ENCODE results near the gene SLC17A9.

Gene SLC17A9, protein sequence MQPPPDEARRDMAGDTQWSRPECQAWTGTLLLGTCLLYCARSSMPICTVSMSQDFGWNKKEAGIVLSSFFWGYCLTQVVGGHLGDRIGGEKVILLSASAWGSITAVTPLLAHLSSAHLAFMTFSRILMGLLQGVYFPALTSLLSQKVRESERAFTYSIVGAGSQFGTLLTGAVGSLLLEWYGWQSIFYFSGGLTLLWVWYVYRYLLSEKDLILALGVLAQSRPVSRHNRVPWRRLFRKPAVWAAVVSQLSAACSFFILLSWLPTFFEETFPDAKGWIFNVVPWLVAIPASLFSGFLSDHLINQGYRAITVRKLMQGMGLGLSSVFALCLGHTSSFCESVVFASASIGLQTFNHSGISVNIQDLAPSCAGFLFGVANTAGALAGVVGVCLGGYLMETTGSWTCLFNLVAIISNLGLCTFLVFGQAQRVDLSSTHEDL

DNA sequence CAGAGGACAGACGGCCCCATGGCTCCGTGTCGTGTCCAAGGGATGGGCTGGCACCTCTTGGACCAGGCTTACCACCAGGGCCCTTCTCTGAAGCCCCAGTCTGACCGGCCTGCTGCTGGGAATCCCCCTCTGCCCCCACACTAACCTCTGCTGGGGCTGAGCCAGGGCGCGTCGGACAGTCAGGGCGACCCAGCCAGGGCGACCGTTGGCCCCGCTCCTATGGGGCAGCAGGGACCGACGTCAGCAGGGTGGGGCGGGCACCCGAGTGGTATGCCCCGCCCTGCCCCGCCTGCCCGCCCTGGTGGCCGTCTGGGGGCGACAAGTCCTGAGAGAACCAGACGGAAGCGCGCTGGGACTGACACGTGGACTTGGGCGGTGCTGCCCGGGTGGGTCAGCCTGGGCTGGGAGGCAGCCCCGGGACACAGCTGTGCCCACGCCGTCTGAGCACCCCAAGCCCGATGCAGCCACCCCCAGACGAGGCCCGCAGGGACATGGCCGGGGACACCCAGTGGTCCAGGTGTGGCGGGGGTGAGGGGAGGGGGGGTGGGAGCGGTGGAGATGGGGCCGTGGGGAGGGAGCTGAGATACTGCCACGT is at the start of gene SLC17A9:
TSS of gene SLC17A9 (plus strand) at position 337 of the 595 bp plus-strand sequence. CDS start at position 459, 122 bp downstream.
- DNase-seq (ENCODE audit: low read depth) = no peak

GRCh38 chr20:62902926-62903615 is 49.4 kb upstream of the SLC17A9 start:
- no peak for DNase-seq (ENCODE audit: low read depth)

GRCh38 chr20:62905536-62906117 is 46.9 kb upstream of the SLC17A9 start:
- DNase-seq (ENCODE audit: low read depth) = no peak

DNA sequence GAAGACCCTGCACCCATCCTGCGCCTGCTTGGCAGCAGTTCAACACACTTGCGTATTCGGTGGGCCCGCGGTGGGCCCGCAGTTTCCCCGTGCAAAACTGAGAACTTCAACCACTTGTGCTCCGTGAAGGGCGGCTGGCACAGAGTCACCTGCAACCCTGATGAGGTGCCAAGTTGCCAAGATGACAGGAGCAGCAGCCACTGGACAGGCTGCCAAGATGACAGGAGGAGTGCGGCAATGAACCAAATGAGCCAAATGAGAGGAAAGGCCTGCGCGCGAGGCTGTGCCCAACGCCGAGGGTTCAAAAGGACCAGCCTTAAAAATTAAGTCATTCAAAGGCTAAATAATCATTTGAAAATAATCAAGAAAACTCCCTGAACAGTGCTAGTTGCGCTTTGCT is 46.3 kb upstream of the SLC17A9 start:
- DNase-seq (ENCODE audit: low read depth) = no peak

DNA sequence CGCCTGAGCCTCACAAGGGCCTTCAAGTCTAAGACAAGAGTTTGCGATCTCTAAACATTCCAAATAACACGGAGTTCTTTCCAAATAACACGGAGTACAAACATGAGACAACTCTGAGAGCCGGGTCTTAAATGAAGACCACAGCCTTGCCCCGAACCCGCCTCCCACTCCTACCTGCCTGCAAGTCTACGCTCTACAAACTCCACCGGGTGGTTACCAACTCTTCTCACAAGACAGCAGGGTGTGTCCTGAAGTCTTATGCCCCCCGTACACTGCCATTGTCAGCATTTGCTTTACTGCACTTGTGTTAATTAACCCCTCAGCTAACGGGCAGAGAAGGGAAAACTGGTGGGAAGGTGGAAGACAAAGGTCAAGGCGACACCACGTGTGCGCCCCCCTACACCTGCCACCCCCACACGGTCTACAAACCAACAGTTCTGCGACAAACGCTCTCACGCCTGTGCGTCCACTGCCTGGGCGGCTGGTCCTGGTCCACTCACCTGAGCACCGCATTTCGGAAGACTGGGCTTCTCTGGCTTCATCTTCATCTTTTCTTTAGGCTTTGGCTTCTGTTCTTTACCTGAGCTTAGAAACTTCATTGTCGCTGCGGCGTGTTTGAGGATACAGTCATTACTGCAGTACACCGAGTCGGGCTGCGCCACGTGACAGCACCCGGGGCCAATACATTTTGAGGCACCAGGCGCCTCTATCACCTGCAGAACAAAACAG is 45.7 kb upstream of the SLC17A9 start:
- no peak for DNase-seq (ENCODE audit: low read depth)

DNA sequence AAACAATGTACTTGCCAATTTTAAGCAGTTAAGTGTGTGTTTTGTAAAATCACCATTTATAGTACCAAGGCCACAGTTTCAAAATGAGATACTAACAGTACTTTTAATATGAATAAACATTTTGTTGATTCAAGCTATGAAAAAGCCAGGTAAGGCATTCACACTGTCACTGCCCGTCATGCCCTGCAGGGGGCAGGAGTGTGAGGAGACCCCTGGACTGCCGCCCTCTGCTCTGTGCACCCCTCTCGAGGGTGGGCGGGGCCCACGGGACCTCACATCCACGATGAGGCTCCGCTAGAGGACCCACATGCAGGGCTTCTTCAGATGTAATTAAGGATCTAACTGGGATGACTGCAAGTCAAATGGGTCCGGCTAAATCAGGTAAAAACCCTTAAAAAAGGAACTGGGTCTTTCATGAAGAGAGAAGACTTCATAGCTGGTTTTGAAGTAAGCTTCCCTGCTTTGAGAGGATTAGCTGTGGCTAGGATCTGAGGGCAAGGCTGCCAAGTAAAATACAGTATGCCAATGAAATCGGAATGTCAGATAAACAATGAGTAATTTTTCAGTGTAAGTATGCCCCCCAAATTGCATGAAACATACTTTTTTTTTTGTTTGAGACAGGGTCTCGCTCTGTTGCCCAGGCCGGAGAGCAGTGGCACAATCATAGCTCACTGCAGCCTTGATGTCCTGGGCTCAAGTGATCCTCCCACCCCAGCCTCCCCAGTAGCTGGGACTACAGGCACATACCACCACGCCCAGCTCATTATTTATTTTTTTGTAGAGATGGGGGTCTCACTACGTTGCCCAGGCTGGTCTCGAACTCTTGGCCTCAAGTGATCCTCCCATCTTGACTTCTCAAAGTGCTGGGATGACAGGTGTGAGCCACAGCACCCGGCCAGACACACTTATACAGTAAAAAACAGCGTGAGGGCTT is 44.9 kb upstream of the SLC17A9 start:
- DNase-seq (ENCODE audit: low read depth) = no peak

GRCh38 chr20:62908971-62909791 is 43.3 kb upstream of the SLC17A9 start:
- no peak for DNase-seq (ENCODE audit: low read depth)

DNA sequence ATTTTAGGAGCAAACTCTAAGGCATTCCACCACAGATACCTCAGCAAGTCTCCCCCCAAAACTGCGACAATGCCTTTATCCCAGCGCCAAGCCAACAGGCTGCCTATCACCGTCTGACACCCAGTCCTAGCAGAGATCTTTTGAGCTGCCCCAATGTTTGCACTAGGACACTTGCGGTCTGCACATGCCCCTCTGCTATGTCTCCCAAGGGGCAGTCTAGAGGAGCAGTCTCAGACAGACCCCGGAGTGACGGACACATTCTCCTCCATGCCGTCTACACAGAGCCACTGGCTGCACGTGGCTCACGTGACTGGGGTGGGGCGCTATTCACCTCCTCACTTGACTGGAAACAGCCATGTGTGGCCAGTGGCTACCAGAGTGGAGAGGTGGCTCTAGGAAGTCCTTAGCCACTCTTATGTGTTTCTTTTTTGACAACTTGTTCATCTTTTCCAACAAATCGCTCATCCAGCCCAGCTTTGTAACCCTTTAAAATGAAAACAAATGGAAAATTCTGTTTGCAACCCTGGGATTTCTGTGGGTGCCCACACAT is 42.2 kb upstream of the SLC17A9 start:
- DNase-seq (ENCODE audit: low read depth) = no peak

DNA sequence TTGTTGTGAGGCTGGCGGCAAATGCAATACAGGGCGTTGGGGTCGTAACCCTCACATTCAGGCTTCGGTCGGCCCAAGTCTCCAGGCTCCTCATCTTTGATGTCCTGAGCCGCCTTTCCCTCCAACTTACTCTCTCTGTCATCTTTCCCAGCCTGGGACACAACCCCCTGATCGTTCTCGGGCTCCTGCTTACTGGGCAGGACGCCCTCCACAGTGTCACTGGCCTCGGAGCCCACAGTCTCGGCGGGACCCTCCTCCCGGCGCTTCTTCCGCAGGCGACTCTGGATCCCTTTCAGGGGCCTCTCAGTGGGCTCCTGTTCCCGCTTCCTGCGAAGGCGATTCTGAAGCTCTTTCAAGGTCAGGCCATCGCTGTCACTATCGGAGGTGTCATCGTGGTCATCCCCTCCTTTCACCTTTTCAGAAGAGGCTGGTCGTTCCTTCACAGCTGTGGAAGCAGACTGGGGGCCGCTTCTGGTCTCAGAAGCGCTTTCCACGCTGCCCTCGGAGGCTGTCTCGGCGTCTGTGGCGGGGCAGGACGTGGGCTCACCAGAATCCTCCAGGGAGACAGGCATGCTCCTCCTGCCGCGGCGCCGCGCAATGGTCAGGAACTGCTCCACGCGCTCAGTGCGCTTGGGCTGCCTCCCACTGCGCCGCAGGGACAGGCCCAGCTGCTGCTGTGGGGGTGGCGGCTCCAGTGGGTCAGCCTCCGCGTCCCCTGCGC is 41.6 kb upstream of the SLC17A9 start:
- DNase-seq (ENCODE audit: low read depth) = no peak

DNA sequence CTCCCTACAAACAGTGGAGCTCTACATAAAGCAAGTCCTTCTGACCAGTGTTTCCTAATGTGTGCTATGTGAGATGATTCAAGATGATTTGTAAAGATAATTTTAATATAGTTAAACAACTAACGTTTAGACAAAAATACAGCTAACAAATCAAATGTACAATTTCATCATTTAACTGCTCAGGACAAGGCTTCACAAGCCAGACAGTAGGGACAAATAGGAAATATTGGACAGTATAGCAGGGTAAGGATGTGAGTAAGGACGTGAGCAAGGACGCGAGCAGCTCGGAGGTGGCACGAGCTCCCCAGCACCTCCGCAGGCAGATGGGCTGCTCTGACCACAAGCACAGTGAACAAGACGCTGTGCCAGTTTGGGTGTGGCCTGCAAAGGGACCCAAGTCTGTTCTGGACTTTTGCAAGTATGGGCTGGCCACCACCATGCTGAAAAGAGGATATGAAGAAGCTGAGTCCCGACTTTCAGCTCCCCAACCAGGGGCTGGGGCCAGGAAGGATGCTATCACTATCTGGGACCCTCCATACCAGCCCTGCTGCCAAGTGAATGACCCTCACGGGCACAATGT is 40.7 kb upstream of the SLC17A9 start:
- no peak for DNase-seq (ENCODE audit: low read depth)

DNA sequence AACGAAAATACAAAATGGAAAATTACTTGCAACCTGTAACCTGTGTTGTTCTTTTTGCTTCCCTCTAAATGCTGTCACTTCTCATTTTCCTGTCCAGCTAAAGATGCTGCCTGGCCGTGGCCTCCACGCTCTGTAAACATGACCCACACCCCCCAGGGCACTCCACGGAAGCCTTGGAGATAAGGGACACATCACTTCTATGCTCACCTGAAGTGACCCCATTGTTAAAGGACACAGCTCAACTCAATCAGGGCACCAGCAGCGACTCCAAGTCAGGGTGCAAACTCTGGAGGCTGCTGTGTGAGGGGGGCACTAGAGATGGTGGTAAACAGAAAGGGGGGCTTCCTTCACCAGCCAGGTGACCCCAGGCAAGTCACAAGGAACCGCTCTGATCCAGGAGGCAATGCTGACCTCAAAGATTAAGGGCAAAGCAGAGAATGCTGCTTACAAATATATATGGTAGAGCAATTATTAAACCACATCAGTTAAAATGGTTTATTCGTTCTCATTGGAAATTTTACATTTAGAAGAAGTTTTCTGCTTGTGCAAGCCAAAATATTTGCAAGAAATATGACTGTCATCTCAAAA is 39.4 kb upstream of the SLC17A9 start:
- no peak for DNase-seq (ENCODE audit: low read depth)

GRCh38 chr20:62914436-62914835 is 38.1 kb upstream of the SLC17A9 start:
- DNase-seq (ENCODE audit: low read depth) = no peak

GRCh38 chr20:62914970-62915457 is 37.5 kb upstream of the SLC17A9 start:
- no peak for DNase-seq (ENCODE audit: low read depth)

- no peak for DNase-seq (ENCODE audit: low read depth)
Observed at GRCh38 chr20:62916703-62917476, 35.6 kb upstream of the SLC17A9 start.

GRCh38 chr20:62917720-62918119 is 34.8 kb upstream of the SLC17A9 start:
- no peak for DNase-seq (ENCODE audit: low read depth)

GRCh38 chr20:62918147-62918546 is 34.4 kb upstream of the SLC17A9 start:
- no peak for DNase-seq (ENCODE audit: low read depth)

- peak; percentile 20 for DNase-seq (ENCODE audit: low read depth)
Observed at GRCh38 chr20:62918831-62919230, 33.7 kb upstream of the SLC17A9 start.

Data from activated T-helper 1 cell treated with Interleukin-2 at 50 U/mL for 16 hours (primary cell).